ENCODE data around the gene CCDC97.

GRCh38 chr19:41294393-41294792, 15.6 kb upstream of the CCDC97 start:
- TF ChIP-seq CTCF (IDR thresholded peaks at IDR 0.05) (no peak), POLR2A (IDR thresholded peaks at IDR 0.05) (no peak)
